Heart left ventricle (tissue), 16 donors: Measurements from ENCODE around the gene SEC22A. TPM values are rescaled to one million over a fixed set of nuclear protein-coding genes. Genes with fewer than 3 reads are reported as not detected.

Source experiments
- ATAC-seq, 4 donors: fragments of 200-7000 bp; cut with Tn5 transposase; one replicate each; pipeline ENCODE4 v1.9.1; 2020 to 2022; ENCODE audit warnings: moderate library complexity in 4 of 4, mild to moderate bottlenecking in 3 of 4, moderate number of reproducible peaks in 1 of 4
- DNase-seq, 5 donors: peaks; one replicate each; pipeline ENCODE4 v3.0.0-alpha.2; 2020
- H3K27ac ChIP-seq, 12 donors: fragments of 200-600 bp; sonication (generic) in 4 of 12; one replicate each; pipeline versions ENCODE4 v1.5.0 to v1.8.0; 2016 to 2022; ENCODE audit warnings: mild to moderate bottlenecking in 2 of 12
- H3K27me3 ChIP-seq, 9 donors: fragments of 200-600 bp; sonication (generic) in 2 of 9; one replicate each; pipeline versions ENCODE4 v1.5.1 to v1.8.0; 2016 to 2022; ENCODE audit warnings: mild to moderate bottlenecking in 3 of 9
- H3K36me3 ChIP-seq, 9 donors: fragments of 200-600 bp; sonication (generic) in 2 of 9; one replicate each; pipeline versions ENCODE4 v1.5.0 to v1.8.0; 2018 to 2022; ENCODE audit warnings: mild to moderate bottlenecking in 2 of 9
- H3K4me1 ChIP-seq, 12 donors: fragments of 200-600 bp; sonication (generic) in 4 of 12; one replicate each; pipeline versions ENCODE4 v1.5.0 to v1.8.0; 2016 to 2022; ENCODE audit warnings: mild to moderate bottlenecking in 3 of 12
- H3K4me3 ChIP-seq, 12 donors: fragments of 200-600 bp; sonication (generic) in 4 of 12; one replicate each; pipeline versions ENCODE4 v1.5.0 to v1.8.0; 2017 to 2022; ENCODE audit warnings: mild to moderate bottlenecking in 9 of 12, moderate library complexity in 4 of 12
- H3K9me3 ChIP-seq, 12 donors: fragments of 200-600 bp; sonication (generic) in 4 of 12; one replicate each; pipeline versions ENCODE4 v1.5.0 to v1.8.0; 2016 to 2022; ENCODE audit warnings: mild to moderate bottlenecking in 1 of 12
- POLR2A ChIP-seq, 2 donors: fragments of 450-650 bp; IDR thresholded peaks; one replicate each; pipeline ENCODE4 v1.6.1; 2017; ENCODE audit warnings: antibody characterized with exemption in 2 of 2, mild to moderate bottlenecking in 2 of 2, moderate library complexity in 2 of 2
- WGBS, 4 donors: extraction: QIAGEN DNeasy Blood & Tissue Kit in 2 of 4; methylation state at CpG; one replicate each; pipeline versions ENCODE4 v1.1.5 to v1.1.7; 2013 to 2018; 5-methylcytosine and 5-hydroxymethylcytosine counted together
- intact Hi-C, 10 donors: fragments of 100-400 bp; cut with DNase I; formaldehyde crosslinking; loops; one replicate each; pipeline versions ENCODE4 v1.11.1 to v1.14.2; 2022
- polyA plus RNA-seq, 2 donors: library from polyadenylated mRNA; stranded (reverse); fragments of 200-250 nt; gene quantifications; one replicate each; pipeline ENCODE4 v1.2.3, GENCODE V29; 2013
- total RNA-seq, 9 donors: library from RNA; depleted of rRNA in 2 of 9; stranded (reverse); fragments of >200 nt in 2 of 9; fragmentation: NEBNext Ultra II Directional in 3 of 9; extraction: Animal tissue kit (Norgen Biotek cat#: 25700) in 3 of 9; gene quantifications; one replicate each; pipeline versions ENCODE4 v1.1.0 to v1.2.4, GENCODE V29; 2016 to 2023
- TF ChIP-seq, protein P1 (sequence below), 12 donors: fragments of 200-600 bp; sonication (generic) in 4 of 12; IDR thresholded peaks; one replicate each; pipeline versions ENCODE4 v1.5.0 to v1.8.0; 2018 to 2022; ENCODE audit warnings: antibody characterized with exemption in 12 of 12, mild to moderate bottlenecking in 5 of 12
- donor health status: ischemic (EF 13 %, LVEDD 7.1; RV severe dilation, severe dysfunction).
- donor health status: healthy with polysubstance abuse.
- donor health status: DM: no; HTN: yes; CAD: no.
- donor health status: DM: no; HTN: no; CAD: no.
- donor health status: ischemic (EF 25% LVEDD 6.9; RV normal size, moderate dysfunction).
- donor health status: ischemic (EF 25% LVEDD 5.7; RV mildly dilated, moderate dysfunction).
- donor health status: healthy.
- donor health status: DM: yes; HTN: yes; CAD: no.
- donor health status: ischemic (EF 35%, LVEDD 5.7; RV mildly dilated, moderate dysfunction).
- donor health status: nonischemic (EF 11% LVEDD 7.7; RV severe dilation, severe dysfunction).
- donor health status: DM: yes; HTN: yes; CAD: no.
- donor health status: PGD.
- donor health status: ischemic (EF 29% LVEDD 5.4; RV normal size, mild dysfunction).
- donor health status: nonischemic (EF 23%, LVEDD 6.1; RV moderate dilation, normal function).

The SEC22A gene
- total and polyA plus RNA-seq, 11 donors: 2.2 to 27.0 (median 10.0) TPM

- no peak for ATAC-seq
- peaks cover 0 to 14% (median 1%) of the 10 kb centered on the region in 12 donors for H3K4me1 ChIP-seq
- no peak for DNase-seq
- no peaks in the 10 kb centered on the region for H3K27me3 ChIP-seq
- WGBS, 4 donors: 77 to 82% (median 80%) methylated on average over 10 of the region's 10 CpGs
- H3K27ac ChIP-seq: no peak overlapping the region
- H3K4me3 ChIP-seq: no peak overlapping the region
- H3K9me3 ChIP-seq: no peaks in the 10 kb centered on the region
- TF ChIP-seq POLR2A (IDR thresholded peaks at IDR 0.05): no peak
- TF ChIP-seq, protein P1, sequence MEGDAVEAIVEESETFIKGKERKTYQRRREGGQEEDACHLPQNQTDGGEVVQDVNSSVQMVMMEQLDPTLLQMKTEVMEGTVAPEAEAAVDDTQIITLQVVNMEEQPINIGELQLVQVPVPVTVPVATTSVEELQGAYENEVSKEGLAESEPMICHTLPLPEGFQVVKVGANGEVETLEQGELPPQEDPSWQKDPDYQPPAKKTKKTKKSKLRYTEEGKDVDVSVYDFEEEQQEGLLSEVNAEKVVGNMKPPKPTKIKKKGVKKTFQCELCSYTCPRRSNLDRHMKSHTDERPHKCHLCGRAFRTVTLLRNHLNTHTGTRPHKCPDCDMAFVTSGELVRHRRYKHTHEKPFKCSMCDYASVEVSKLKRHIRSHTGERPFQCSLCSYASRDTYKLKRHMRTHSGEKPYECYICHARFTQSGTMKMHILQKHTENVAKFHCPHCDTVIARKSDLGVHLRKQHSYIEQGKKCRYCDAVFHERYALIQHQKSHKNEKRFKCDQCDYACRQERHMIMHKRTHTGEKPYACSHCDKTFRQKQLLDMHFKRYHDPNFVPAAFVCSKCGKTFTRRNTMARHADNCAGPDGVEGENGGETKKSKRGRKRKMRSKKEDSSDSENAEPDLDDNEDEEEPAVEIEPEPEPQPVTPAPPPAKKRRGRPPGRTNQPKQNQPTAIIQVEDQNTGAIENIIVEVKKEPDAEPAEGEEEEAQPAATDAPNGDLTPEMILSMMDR (IDR thresholded peaks at IDR 0.05): no peak
- H3K36me3 ChIP-seq: peaks cover 0 to 8% (median 0%) of the 10 kb centered on the region in 9 donors
- intact Hi-C loops: no loop called here
Observed at GRCh38 chr3:123276346-123277006, 74.7 kb downstream of the SEC22A start.

GRCh38 chr3:123277106-123277505, 75.4 kb downstream of the SEC22A start:
- Histone ChIP-seq H3K4me3 (no peak overlapping the region), H3K4me1 (peaks cover 0 to 8% (median 0%) of the 10 kb centered on the region in 12 donors), H3K27ac (no peak overlapping the region), H3K36me3 (peaks cover 0 to 14% (median 3%) of the 10 kb centered on the region in 9 donors), H3K27me3 (no peaks in the 10 kb centered on the region), H3K9me3 (no peaks in the 10 kb centered on the region)
- intact Hi-C loops: no loop called here
- TF ChIP-seq POLR2A (IDR thresholded peaks at IDR 0.05): no peak
- TF ChIP-seq, protein P1 (IDR thresholded peaks at IDR 0.05): no peak
- 75 to 80% (median 77%) methylated on average over 6 of the region's 6 CpGs for WGBS, 4 donors
- no peak for ATAC-seq
- no peak for DNase-seq

DNA sequence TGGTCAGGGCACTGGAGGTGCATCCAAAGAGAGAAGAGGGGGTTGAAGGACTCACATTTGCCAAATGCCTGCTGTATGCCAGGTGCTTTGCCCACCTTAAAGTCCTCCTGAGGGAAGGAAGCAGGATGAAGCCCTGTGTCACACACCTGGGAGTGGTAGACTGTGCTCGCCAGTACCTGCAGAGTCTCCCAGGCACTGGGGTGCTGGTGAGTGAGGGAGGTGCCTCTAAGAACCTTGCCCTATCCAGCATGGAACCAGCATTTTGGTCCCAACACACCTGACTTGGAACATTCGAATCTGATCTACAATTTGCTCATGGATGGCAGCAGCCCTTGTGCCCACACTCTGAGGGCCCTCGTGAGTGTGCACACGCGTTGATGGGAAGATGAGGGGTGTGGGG, 76.7 kb downstream of the SEC22A start:
- no peak for DNase-seq
- peak in 1 of 4 donors; percentile 9 for ATAC-seq

GRCh38 chr3:123279121-123279520, 77.4 kb downstream of the SEC22A start:
- no peak overlapping the region for H3K27ac ChIP-seq
- no peak overlapping the region for H3K4me3 ChIP-seq
- TF ChIP-seq POLR2A (IDR thresholded peaks at IDR 0.05): no peak
- TF ChIP-seq, protein P1 (IDR thresholded peaks at IDR 0.05): no peak
- intact Hi-C loops: no loop called here
- WGBS, 4 donors: 68 to 73% (median 71%) methylated on average over 7 of the region's 7 CpGs
- ATAC-seq: peak in 2 of 4 donors; percentile 8 to 22
- no peaks in the 10 kb centered on the region for H3K9me3 ChIP-seq
- no peaks in the 10 kb centered on the region for H3K27me3 ChIP-seq
- no peaks in the 10 kb centered on the region for H3K4me1 ChIP-seq
- no peak for DNase-seq
- peaks cover 0 to 35% (median 11%) of the 10 kb centered on the region in 9 donors for H3K36me3 ChIP-seq

More for the DNA sequence above, 76.7 kb downstream of the SEC22A start:
- H3K4me3 ChIP-seq: no peak overlapping the region
- no peaks in the 10 kb centered on the region for H3K27me3 ChIP-seq
- H3K36me3 ChIP-seq: peaks cover 0 to 28% (median 10%) of the 10 kb centered on the region in 9 donors
- H3K9me3 ChIP-seq: no peaks in the 10 kb centered on the region
- intact Hi-C loops: no loop called here
- TF ChIP-seq, protein P1 (IDR thresholded peaks at IDR 0.05): no peak
- no peak for TF ChIP-seq POLR2A (IDR thresholded peaks at IDR 0.05)
- WGBS, 4 donors: 73 to 79% (median 76%) methylated on average over 5 of the region's 5 CpGs
- H3K4me1 ChIP-seq: peaks cover 0 to 4% (median 0%) of the 10 kb centered on the region in 12 donors
- no peak overlapping the region for H3K27ac ChIP-seq
